Effector CD8-positive, alpha-beta T cell (primary cell): ENCODE data around the gene SEPTIN14.
"Not testable (repeated sequence)": the region's sequence is repeated elsewhere in the genome, so short reads cannot be mapped to it uniquely, and the experiment has no call there.

Experiments used
- DNase-seq: peaks from one replicate; lab custom pipeline; 2025; lab: John Stamatoyannopoulos, UW

The SEPTIN14 gene

GRCh38 chr7:55784151-55784550 is 78.4 kb downstream of the SEPTIN14 start:
- no peak for DNase-seq

DNA sequence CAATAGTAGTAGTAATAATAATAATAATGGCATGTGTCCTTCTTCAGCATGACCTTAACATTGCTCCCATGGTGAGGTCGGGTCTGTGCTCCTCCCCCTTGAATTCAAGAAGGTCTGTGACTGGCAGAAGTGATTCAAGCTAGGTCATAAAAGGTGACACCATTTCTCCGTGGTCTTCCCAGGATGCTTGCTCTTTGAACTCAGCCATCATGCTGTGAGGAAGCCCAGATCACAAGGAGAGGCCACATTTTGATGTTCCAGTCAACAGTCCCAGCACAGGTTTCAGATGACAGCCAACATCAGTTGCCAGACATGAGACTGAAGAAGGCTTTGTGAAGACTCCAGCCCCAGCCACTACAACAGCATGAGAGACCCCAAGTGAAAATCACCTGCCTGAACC is 83.9 kb downstream of the SEPTIN14 start:
- DNase-seq = no peak

DNA sequence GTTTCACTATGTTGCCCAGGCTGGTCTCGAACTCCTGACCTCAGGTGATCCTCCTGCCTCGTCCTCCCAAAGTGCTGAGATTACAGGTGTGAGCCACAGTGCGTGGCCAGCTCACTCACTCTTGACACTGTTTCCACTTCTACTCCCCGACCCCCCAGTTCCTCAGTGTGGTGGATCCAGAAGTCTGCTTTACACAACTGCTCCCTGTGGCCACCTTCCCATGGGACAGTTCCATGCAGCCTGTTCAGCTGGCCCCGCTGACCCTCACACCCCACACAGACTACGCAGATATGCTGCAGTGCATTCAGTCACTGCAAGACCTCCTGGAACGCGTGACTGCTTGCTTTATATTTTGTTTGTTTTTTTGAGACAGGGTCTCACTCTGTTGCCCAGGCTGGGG is 86.4 kb downstream of the SEPTIN14 start:
- no peak for DNase-seq

DNA sequence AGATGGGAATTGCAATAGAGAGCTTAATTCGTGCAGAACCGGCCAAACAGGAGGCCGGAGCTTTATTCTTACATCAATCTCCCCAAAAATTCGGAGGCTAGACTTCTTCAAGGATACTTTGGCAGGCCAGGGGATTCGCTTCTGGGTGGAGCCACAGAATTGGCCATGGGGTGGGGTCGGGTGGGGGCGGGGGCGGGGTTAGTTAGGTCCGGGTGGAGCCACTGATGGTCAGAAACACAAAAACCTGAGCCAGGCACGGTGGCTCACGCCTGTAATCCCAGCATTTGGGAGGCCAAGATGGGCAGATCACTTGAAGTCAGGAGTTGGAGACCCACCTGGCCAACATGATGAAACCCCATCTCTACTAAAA is 87.5 kb downstream of the SEPTIN14 start:
- no peak for DNase-seq

DNA sequence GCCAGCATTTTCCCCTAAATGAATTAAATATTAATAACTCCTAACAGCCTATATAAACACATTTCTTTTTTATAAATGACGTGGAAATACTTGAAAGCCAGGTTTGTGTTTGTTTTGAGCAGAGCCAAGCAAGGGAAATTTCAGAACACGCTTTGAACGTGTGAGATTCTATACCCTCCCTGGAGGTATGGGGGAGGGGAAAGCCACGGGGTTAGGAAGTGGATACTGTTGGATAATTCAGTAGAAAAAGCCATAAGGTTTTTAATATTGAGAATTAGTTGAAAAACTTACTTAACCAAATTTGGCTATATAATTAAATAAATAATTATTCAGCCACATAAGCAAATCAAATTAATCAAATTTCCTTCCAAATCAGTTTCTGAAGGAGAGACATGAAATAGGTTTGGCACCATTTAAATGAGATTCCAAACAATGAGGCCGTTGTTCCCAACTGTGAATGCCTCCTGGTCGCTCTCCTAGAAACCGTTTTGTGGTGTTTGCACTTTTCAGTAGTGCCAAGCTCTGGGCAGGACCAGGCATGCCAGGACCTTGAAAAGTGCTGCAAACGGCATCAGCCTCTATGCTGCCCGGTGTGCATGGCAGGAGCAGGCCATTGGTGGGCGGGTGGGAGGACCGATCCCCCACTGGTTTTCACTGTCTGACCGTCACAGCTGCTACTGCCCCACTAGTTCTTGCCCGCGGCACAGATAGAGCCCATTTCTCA is 88.1 kb downstream of the SEPTIN14 start:
- DNase-seq = no peak

DNA sequence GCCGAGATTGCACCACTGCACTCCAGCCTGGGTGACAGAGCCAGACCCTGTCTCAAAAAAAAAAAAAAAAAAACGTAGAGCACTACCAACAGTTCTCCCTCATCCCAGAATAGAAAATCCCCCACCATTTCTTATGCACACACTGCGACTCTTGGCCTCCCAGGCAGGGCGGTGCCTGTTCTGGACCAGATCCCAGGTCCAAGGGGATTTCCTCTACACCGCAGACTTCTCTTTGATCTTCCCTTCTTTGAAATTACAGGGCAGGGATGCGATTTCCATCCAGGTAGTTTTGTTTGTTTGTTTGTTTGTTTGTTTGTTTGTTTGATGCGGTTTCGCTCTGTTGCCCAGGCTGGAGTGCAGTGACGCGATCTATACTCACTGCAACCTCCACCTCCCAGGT is 91.8 kb downstream of the SEPTIN14 start:
- no peak for DNase-seq

DNA sequence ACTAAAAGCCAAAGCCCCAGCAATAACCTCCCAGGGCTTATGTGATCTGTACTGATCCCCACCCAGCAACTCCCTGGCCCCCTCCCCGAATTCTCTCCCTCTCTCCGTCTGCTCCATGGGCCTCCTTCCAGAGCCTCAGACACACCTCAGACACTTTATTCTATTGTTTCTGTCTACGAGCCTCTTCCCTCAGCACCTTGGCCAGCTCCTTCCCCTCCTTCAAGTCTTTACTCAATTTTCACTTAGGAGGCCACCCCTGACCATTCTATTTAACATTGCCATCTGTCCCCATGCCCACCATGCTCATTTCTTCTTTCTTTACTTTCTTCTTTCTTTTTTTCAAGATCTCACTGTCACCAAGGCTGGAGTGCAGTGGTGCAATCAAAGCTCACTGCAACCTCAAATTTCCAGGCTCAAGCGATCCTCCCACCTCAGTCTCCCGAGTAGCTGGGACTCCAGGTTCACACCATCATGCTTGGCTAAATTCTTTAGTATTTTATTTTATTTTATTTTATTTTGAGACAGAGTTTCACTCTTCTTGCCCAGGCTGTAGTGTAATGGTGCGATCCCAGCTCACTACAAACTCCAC is 109.2 kb downstream of the SEPTIN14 start:
- DNase-seq = not testable (repeated sequence)

GRCh38 chr7:55744706-55745105 is 117.8 kb downstream of the SEPTIN14 start:
- not testable (repeated sequence) for DNase-seq
